ENCODE measurements around the gene EOLA2.
"Not testable (repeated sequence)": the region's sequence is repeated elsewhere in the genome, so short reads cannot be mapped to it uniquely, and the experiment has no call there.

The EOLA2 gene

GRCh38 chrX:149962010-149962409, 23.7 kb upstream of the EOLA2 start:
- Histone ChIP-seq H3K27ac (no peak overlapping the region), H3K4me3 (no peak overlapping the region)
- TF ChIP-seq CTCF (IDR thresholded peaks at IDR 0.05) = no peak
- no peak for DNase-seq (ENCODE audit: low spot score)

DNA sequence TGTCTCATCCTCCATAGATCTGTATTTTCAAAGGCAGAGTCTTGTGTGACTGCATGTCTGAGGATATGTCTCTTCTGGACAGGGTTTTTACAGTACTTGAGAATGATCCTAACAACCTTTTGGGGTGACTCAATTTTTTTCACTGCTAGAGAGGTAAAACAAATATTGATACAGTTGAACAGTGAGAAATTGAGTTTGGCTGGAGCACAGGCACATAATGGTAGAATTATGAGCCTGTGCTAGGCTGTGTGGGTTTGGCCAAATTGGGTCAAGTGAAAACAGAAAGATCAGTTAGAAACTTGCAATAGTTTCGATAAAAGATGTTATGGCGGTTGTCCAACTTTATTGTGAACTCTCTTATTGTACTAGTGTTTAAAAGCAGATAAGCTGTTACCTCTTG, 23.3 kb upstream of the EOLA2 start:
- no peak for TF ChIP-seq CTCF (IDR thresholded peaks at IDR 0.05)
- H3K27ac ChIP-seq = no peak overlapping the region
- H3K4me3 ChIP-seq = no peak overlapping the region
- DNase-seq (ENCODE audit: low spot score) = no peak

GRCh38 chrX:149950681-149951080, 12.4 kb upstream of the EOLA2 start:
- Histone ChIP-seq H3K27ac (no peak overlapping the region), H3K4me3 (no peak overlapping the region)
- no peak for DNase-seq (ENCODE audit: low spot score)
- peak; percentile 24 for TF ChIP-seq CTCF (IDR thresholded peaks at IDR 0.05)

GRCh38 chrX:149949743-149950436, 11.6 kb upstream of the EOLA2 start:
- no peak for DNase-seq (ENCODE audit: low spot score)
- no peak overlapping the region for H3K4me3 ChIP-seq
- TF ChIP-seq CTCF (IDR thresholded peaks at IDR 0.05) = no peak
- peak overlapping the region in 1 of 2 donors; percentile 39 for H3K27ac ChIP-seq

DNA sequence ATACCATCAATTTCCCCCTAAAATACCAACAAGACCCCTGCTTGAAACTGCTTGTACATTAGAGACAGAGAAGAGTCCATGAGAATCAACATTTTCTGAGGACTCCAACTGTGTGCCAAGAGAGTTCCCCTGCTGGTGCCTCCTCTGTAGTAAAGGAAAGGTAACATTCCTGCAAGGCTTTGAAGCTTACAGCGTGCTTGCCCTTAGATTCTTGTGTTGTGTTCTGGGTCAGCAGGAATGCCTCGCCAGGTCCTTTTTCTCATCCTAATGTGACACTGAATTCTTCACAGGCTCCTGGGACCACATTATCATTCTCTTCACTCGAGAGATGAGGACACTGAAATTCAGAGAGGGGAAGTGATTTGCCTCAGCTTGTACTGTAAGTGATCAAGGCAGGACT, 9.7 kb upstream of the EOLA2 start:
- TF ChIP-seq CTCF (IDR thresholded peaks at IDR 0.05) = no peak
- H3K27ac ChIP-seq = no peak overlapping the region
- H3K4me3 ChIP-seq = no peak overlapping the region
- no peak for DNase-seq (ENCODE audit: low spot score)

DNA sequence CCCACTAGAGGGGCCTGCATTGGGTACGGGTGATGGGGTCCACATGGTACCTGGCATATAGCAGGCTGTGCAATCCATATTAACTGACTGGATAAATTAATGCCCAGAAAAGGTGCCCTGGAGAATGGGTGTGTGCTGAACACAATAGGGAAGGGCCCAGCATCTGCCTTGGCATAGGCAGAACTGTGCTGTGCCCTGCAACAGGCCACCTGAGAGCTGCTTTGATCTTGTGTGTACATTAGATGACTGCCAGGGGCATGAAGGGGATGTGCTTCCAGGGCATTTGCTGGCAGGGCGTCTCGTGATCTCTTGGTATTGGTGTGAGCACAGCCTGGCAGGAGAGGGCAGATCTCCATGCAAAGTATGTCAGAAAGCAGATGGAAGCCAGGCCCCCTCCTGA, 8.6 kb upstream of the EOLA2 start:
- DNase-seq (ENCODE audit: low spot score) = not testable (repeated sequence)

GRCh38 chrX:149945820-149946219, 7.5 kb upstream of the EOLA2 start:
- not testable (repeated sequence) for H3K27ac ChIP-seq; DNase-seq (ENCODE audit: low spot score); H3K4me3 ChIP-seq

More for the DNA sequence above, 8.6 kb upstream of the EOLA2 start:
- H3K4me3 ChIP-seq, H3K27ac ChIP-seq: not testable (repeated sequence)

- DNase-seq (ENCODE audit: low spot score) = not testable (repeated sequence)
Observed at GRCh38 chrX:149945087-149945670, 6.9 kb upstream of the EOLA2 start.

GRCh38 chrX:149940674-149941024, 2.4 kb upstream of the EOLA2 start:
- peak overlapping the region in 1 of 2 donors; percentile 98 for H3K27ac ChIP-seq
- H3K4me3 ChIP-seq = peak overlapping the region; percentile 31
- not testable (repeated sequence) for DNase-seq (ENCODE audit: low spot score)

More at GRCh38 chrX:149945087-149945670, 6.9 kb upstream of the EOLA2 start:
- not testable (repeated sequence) for H3K4me3 ChIP-seq, H3K27ac ChIP-seq

Data from coronary artery (tissue), 2 donors.